Nucleus accumbens (tissue), 56 donors: ENCODE data around the gene CCRL2.
"Not testable (repeated sequence)": the region's sequence is repeated elsewhere in the genome, so short reads cannot be mapped to it uniquely, and the experiment has no call there.

Experiments
- DNase-seq, 56 donors: peaks; one replicate each; lab custom pipeline; 2025; lab: John Stamatoyannopoulos, UW

The CCRL2 gene

DNA sequence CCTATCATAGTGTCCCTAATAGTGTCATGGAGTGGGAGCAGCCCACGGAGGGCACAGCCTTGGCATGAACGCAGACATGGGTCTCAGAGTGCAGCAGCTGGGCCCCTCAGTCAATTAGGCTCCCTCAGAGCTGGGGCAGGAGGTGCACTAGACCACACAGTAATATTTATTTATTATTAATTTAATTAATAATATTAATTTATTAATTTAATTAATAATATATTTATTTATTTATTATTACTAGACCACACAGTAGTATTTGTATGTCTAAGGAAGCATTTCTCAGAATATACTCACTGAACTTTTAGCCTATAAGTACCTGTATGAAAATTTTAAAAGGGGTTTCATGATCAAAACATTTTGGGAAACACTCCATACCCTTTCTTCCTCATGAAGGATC lies 5.5 kb upstream of the CCRL2 start:
- DNase-seq, result no peak

DNA sequence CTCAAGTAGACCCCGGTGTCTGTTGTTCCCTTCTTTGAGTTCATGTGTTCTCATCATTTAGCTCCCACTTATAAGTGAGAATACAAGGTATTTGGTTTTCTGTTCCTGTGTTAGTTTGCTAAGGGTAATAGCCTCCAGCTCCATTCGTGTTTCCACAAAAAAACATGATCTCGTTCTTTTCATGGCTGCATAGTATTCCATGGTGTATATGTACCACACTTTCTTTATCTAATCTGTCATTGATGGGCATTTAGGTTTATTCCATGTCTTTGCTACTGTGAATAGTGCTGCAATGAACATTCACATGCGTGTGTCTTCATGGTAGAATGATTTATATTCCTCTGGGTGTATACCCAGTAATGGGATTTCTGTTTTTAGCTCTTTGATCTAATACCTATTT lies 4.2 kb upstream of the CCRL2 start:
- DNase-seq, result not testable (repeated sequence)

DNA sequence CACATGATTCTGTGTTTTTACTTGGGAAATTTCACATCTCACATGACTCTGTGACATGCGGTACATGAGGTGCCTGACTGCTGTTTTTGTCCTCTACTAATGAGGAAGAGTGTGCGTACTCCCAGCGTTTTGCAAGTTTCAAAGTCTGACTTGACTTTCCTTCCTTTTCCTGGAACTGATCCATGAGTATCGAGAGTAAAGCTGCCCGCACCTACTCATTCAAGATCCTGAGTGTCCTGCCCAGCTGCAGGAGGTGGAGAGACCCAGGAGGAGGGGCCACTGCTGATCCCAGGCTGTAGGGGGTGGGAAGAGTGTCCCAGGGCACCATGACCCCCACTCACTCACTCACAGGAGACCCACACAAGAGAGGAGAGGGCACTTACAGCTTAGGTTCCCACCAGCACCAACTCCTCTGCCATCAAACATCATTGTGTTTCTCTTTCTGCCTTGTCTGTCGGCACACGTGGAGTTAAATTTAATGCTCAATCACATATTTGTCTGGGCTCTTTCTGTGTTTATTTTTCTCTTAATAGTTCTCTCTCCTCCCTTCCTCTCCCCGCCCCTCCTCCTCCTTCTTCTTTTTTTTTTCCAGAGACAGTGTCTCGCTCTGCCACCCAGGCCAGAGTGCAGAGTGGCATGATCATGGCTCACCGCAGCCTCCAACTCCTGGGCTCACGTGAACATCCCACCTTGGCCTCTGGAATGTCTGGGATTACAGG lies 1.6 kb upstream of the CCRL2 start:
- peak in 1 of 56 donors; percentile 11 for DNase-seq

DNA sequence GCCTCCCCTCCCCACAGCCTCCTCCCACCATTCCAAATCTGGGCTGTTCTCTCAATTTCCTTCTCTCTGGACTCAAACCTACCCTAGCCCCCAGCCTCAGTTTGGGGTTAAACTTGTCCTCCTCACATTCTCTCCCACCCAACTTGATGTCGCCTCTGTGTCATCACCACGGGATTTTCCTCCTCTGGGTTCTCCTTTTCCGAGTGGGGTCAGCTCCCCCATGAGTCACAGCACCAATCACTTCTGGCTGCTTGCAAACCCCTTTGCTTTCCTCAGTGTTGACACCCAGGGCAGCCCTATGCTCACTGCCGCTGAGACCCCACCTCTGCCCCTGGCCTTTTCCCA lies 644 bp upstream of the CCRL2 start:
- peak in 2 of 56 donors; percentile 4 to 13 for DNase-seq

DNA sequence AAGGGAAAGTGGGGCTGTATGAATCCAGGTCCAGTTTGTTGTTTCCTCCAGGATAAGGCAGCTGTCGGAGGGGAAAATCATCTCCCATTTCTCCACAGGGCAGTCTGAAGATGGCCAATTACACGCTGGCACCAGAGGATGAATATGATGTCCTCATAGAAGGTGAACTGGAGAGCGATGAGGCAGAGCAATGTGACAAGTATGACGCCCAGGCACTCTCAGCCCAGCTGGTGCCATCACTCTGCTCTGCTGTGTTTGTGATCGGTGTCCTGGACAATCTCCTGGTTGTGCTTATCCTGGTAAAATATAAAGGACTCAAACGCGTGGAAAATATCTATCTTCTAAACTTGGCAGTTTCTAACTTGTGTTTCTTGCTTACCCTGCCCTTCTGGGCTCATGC lies 911 bp downstream of the CCRL2 start:
- DNase-seq, result no peak

DNA sequence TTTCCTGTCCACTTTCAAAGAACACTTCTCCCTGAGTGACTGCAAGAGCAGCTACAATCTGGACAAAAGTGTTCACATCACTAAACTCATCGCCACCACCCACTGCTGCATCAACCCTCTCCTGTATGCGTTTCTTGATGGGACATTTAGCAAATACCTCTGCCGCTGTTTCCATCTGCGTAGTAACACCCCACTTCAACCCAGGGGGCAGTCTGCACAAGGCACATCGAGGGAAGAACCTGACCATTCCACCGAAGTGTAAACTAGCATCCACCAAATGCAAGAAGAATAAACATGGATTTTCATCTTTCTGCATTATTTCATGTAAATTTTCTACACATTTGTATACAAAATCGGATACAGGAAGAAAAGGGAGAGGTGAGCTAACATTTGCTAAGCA lies 1.8 kb downstream of the CCRL2 start:
- no peak for DNase-seq

DNA sequence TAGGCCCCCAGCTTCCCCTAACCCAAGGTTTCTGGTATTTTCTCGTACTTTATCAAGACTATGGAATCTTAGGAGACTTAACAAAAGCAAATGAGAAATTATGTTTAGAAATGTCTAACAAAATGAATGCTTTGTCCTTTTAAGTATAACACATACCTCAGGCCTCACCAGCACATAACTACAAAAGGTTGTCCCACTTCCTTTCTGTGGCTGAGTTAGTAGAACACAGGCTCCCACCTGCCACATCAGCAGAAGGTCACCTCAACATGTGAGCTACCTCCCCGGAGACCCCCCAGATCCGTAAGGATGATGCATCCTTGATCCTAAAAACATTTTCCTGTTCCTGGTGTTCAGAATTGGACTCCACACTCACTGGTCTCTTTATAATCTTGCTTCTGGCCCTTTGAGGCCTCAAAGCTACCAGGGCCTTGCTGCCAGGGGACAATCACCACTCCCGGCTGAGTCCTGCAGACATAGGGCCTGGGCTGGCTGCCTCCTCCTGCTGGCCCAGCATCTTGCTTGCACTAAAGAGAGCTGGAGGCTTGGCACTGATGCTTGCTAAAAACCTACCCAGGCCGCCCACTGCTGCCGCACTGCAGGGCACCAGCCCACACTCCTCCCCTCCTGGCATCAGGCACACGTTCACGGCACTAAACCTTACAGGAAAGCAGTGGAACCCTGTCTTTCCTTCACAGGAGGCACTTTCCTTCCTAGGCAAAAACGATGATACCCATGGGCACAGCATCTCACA lies 2.9 kb downstream of the CCRL2 start:
- DNase-seq, result peak in 14 of 56 donors; percentile 8 to 39 (median 16)

DNA sequence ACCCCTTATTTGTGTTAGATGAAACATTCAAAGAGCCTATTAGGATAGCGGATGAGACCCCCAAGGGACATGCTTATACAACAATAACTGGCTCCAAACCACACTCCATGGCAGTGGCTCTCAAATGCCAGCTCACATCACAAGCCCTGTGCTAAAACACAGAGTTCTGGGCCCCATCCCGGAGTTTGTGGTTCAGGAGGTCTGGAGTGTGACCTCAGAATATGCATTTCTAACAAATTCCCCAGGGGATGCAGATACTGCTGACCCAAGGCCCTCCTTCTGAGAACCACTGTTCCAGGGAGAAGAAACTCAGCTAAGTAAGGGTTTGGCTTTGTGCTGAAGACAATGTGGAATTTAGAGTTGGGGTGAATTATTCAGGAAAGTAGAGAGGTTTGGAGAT lies 3.6 kb downstream of the CCRL2 start:
- DNase-seq, result no peak

DNA sequence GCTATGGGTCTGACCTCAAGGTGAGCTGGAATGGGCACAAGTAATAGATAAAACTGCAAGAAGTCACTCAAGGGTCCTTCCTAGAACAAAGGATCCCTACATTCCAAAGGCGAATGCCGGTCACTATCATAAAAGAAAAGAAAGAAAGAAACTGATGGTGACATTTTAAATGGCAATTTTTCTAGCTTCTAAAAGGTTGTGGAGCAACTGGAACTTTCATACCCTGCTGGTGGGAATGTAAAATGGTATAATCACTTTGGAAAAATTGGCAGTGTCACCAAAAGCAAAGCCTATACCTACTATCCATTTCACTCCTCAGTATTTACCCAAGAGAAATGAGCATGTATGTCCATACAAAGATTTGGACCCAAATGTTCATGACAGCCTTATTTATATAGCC lies 4.2 kb downstream of the CCRL2 start:
- DNase-seq, result no peak

DNA sequence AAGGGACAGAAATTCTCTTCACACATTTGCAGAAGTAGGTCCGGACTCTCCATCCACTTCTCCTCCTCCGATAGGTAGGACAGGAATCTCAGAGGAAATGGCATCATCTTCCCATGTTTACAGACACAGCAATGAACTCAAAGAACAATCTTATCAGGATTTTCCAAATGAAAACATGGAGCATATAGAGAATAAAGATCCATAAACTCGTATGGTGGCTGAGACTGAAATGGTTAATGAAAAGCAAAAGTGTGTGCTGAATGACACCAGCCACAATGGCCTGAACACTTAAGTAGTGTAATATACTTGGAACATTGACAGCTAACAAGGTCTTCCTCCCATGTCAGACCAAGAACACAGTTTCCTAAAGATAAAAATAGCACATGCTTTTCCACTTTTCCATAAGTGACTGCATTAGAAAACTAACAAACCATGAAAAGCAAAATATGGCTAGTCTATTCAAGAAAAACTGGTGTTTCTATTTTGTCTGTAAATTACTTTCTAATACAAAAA lies 5.8 kb downstream of the CCRL2 start:
- DNase-seq, result no peak

DNA sequence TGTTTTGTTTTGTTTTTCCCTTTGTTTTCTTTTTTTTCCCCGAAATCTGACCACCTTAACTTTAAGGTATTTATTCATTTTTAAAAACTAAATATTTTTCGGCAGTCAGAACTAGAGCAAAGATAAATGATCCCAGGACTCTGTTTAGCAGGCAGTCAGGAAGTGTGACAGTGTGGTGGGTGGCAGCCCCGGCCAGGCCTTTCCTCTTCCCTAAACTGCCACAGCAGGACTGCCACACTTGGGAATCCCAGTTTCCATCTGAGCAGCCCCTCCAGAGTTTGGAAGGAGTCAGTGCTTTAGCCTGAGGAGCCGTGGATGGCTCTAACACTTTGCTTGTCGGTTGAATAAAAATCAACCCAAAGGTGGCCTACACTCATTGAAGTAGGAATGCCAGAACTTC lies 6.9 kb downstream of the CCRL2 start:
- DNase-seq, result no peak

DNA sequence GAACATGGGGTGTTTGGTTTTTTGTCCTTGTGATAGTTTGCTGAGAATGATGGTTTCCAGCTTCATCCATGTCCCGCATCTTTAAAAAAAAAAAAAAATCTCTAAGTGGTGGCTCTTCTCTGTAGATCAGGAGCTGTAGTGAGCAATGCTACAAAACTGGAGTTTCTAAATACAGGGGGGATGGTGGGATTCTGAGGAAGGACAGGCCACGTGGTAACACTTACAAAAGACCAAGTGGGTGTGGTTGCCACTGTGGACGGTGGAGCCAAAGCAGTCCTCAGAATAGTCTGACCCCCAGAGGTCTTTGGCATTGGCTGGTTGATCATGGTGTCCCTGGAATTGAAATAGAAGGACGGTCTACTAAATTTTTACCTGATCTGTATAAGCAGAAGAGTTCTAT lies 7.7 kb downstream of the CCRL2 start:
- DNase-seq, result no peak

DNA sequence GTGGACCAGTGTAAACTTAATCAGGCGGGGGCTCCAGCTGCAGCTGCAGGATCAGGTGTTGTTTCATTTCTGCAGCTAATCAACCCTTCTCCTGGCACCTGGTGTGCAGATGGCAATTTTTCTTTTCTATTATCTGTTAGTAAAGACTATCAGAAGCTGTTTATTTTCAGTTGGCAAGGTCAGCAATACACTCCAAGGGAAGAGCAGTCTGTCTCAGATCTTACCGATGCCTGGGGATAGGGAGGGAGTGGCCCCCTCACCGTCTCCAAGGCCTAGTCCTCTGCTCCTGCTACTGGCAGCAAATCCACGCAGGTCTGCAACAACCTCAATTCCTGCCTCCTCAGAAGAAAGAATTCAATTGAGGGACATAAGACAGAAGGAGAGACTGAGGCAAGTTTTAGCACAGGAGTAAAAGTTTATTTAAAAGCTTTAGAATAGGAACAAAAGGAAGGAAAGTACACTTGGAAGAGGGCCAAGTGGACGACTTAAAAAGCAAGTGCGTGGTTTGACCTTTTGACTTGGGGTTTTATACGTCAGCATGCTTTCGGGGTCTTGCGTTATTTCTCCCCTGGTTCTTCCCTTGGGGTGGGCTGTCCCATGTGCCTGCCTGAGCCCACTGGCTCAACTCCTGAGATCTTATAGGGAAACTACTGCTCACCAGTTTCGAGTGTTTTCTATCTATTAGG lies 9.2 kb downstream of the CCRL2 start:
- DNase-seq, result no peak

DNA sequence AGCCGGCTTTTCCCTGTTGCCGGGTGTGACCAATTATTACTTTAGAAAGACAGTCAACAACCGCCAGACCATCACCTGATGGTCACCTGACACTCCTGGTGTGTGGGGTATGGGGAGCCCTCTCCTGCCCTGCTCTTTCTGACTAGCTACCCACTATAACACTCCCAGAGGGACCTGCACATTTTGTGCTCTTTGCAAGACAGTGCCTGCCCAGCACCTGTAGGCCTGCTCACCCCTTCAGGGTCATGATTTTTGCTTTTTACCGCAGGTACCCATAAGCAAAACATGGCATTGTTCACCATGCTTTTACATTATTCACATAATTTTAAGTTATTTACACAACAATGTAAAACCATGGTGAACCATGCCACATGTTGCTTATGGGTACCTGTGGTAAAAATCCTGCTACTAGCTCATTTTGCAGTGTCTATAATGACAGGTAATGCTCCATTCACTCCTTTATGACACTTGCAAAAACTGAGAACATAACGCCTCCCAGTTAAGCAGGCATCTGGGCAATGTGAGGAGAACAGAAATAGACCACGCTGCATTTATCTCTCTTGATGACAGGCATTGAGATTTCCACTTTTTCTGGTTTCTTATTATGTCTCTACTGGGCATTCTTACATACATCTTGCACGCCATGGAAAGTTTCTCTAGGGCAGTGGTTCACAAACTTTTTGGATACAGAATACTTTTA lies 9.9 kb downstream of the CCRL2 start:
- no peak for DNase-seq

DNA sequence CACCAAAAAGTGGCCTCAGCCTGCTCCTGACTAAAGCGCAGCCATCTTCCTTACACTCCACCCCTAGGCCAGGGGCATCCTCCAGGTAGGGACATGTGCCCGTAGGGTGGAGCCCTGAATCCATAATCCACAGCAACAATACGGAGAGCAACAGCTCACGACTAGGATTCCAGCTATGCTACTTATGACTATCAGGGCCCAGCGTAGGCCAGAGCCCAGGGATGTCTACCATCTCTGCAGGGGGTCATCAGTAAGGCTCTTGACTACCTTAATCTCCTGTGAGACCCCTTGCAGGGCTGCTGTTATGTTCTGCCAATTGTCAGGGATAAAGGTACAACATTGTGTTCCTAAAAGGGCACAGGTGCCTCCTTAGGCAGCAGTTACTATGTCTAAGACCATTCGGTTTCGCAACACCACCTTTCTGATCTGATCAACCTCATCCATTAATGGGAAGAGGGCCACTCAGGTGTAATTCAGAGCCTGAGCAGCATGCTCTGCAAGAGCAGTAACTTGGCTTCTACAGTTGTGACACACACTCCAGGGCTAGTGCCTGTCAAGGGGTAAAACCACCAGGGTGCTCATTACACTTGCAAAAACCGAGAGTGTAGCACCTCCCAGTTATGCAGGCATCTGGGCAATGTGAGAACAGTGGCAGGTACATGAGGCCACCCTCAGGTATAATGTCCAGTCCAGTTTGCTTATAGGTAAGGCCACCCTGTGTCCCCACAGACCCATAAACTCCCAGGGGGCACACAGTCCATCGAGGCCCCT lies 11.0 kb downstream of the CCRL2 start:
- DNase-seq, result no peak

DNA sequence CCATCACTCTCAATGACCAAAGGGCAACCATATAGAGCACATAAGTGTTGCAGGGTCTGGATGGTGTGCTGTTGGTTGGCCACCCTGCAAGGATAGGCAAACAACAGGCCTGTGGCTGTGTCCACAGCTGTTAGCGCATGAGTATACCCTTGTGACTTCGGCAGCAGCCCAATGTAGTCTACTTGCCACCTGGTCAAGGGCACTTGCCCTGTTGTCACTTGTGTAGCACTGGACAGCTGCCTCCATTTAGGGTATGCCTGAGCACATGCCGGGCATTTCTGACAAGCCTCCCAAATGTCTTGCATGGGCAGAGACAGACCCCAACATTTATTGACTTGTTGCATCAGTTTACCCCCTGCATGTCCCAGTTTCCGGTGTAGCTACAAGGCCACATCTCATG lies 12.8 kb downstream of the CCRL2 start:
- no peak for DNase-seq

DNA sequence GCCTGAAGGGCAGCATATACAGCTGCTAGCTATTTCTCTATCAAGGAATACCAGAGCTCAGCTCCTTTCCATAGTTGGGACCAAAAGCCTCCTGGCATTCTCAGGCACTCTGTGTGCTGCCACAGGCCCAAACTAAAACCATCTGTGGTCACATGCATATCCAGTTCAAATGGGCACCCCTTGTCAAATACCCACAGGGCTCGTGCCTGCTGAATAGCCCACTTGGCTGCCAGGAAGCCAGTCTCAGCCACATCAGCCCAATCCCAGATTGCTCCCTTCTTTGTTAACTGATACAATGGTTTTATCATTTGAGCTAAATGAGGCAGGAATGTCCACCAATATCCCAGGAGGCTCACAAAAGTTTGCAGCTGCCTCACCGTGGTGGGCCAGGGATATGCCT lies 13.9 kb downstream of the CCRL2 start:
- no peak for DNase-seq

DNA sequence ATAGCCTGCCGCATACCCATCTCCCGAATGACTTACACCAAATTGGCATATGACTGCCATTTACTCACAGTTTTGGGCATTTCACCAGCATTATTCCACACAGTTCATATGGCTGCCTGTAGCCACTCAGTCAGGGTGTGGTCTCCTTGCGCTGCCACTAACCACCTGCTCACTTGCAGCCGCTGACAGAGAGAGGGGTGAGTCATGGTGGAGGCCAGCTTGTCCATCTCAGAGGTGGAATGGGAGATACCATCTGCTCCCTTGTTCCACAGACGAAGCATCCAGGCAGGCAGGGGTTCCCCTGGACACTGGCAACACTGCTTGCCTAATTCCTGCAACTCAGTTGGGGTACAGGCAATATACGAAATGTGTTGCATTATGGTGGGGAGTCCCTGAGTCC lies 15.6 kb downstream of the CCRL2 start:
- DNase-seq, result no peak

DNA sequence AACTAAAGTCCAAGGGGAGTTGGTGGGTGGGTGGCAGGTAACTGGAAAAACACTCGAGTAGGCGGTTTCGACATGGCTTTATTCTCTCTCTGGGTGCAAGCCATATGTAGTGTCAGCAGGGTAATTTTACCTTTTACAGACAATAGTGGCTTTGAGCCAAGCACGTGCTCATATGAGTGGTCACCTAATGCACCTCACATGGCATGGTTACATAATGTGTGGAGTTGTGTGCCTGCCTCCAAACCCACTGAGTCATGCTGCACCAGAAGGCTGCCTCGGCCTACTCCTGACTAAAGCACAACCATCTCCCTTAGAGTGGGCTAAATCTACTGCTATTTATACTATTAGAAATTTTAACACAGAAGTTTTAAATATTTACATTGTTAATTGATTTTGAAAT lies 16.5 kb downstream of the CCRL2 start:
- DNase-seq, result peak in 10 of 56 donors; percentile 5 to 40 (median 16)

DNA sequence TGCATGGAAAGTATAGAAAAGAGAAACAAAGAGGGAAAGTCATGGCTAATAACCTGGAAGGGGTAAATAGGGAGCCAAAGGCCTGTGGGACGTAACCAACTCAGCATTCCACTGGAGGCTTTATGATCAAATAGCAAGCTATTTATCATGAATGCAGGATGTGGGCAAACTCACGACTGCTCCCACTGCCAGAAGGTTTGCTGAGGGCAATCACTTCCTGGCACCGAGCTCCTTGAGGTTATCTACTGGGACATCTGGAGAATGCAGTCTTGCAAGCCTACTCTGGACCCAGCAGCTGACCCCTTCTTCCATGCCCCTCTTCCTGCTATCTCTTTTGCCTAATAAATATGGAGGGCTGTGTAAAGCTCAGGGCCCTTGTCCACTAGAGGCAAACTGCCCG lies 19.4 kb downstream of the CCRL2 start:
- DNase-seq, result not testable (repeated sequence)
